HG03558 (cell line): ENCODE data around the gene CFAP210.

Source experiments
- ATAC-seq: cut with Tn5 transposase; IDR thresholded peaks from one replicate; pipeline ENCODE4 v1.9.1; 2021; ENCODE audit warnings: moderate number of reproducible peaks; ENCODE audit not compliant: unreplicated experiment; ENCODE audit errors: extremely low read depth

The CFAP210 gene

DNA sequence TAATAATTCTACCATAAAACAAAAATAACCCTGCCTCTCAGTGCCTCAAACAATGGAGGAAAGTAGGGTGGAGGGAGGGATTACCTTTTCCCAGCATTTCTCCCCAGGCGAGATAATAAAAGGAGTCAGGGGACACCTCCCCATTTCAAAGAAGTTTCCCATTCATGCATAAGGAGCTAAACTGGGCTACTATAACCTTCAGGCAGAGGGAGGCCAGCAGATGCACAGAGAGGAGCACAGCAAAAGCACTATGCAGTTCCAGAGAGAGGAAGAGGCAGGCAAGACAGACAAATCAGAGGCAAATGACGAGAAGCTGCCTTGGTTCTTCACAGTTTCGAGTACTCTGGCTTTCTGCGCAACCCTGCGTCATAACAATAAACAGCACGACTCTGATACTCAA, 17.4 kb downstream of the CFAP210 start:
- ATAC-seq, result no peak

DNA sequence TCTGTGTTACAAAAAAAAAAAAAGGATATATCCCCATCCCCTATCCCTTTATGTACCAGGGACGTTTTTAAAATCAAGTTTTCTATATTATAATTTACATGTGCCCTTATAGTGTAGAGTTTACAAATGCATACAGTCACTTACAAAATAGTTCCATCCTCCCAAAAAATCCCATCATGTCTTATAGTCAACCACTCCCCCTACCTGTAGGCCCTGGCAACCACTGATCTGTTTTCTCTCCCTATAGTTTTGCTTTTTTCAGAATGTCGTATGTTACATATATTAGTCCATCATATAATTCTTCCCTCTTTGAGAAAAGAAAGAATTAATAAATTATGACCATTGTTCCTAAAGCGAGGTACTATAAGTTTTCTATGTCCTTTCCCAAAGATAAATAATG, 17.8 kb downstream of the CFAP210 start:
- ATAC-seq, result no peak

DNA sequence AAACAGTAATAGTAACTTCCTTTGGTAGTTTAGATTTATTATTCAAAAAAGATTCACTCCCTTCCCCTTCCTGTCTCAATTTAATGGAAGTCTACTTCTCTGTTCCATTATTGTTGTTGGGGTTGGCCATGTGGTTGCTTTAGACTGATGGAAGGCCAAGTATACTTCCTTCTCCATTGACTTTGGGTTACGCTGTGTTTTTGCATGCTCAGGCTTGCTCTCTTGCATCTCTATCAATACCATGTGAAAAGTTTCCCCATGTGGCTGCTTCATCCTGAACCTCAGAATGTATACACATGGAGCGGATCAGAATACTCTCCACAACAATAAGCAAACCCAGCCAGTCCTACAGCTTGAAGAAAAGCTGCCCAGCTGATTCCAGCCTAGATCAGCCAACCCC, 20.3 kb downstream of the CFAP210 start:
- ATAC-seq, result no peak

DNA sequence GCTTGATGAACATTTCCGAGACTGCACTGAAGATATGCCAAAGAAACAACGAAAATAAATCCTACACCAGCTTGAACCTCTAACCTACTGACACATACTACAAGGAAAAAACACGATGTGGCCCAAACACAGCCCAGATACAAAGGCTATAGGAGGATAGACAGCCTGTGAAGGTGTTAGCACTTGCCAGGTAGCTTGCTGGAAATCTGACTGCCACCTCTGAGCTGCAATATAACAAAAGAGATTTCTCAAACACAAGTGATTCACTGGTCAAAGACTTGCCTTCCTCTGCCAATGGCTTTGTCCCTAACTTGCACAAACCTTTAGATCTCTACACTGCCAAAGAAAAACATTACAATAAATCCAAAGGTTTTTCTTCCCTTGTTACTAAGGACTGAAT, 21.1 kb downstream of the CFAP210 start:
- ATAC-seq, result no peak

DNA sequence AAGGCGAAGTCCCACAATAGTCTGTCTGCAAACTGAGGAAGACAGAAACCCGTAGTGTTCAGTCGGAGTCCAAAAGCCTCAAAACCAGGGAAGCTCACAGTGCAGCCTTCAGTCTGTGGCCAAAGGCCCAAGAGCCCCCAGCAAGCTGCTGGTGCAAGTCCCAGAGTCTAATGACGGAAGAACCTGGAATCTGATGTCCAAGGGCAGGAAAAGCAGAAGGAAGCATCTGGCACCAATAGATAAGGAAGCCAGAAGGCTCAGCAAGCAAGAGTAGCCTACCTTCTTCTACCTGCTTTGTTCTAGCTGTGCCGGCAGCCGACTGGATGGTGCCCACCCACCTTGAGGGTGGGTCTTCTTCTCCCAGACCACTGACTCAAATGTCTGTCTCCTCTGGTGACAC, 21.8 kb downstream of the CFAP210 start:
- no peak for ATAC-seq

DNA sequence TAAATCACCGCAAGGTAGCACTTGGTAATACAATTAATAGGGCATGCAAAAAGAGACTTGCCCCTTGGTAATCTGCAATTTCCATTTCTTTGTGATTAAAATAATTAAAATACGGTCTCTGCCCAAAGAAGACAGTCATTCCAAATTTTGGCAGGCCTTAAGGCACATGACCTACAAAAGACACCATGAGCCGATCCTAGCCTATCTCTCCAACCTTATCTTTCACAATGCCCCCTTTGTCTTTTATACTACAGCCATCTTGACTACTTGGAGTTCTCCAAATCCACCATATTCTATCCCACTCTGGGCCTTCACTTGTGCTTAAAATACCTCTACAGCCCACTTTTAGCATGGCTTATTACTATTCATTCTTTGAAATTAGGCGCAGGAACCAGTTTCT, 23.3 kb downstream of the CFAP210 start:
- no peak for ATAC-seq

DNA sequence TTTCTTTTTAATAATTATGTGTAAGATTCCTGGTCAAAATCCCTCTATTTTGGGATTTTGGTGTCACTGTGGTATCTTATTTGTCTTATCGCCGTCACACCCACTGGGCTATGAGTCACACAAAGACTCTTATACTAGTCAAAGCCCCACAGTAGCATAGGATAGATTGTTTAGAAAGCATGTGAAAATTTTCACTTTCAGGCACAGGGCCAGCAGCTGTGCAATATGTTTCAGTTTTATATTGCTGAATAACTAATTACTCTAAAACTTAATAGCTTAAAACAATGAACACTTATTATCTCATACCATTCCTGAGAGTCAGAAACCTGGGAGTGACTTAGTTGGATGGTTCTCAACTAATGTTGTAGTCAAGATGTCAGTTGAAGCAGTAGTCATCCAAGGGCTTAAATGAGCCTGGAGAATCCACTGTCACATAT, 24.0 kb downstream of the CFAP210 start:
- peak; percentile 64 for ATAC-seq

DNA sequence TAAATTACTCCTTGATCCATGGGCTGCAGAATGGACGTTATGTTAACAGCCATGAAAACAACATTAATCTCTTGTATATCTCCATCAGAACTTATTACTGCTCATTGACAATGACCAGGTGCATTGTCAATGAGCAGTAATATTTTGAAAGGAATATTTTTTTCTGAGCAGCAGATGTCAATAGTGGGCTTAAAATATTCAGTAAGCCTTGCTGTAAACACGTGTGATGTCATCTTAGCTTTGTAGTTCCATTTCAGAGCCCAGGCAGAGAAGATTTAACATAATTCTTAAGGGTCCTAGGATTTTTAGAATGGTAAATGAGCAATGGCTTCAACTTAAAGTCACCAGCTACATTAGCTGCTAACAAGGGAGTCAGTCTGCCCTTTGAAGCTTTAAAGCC, 26.6 kb downstream of the CFAP210 start:
- ATAC-seq, result no peak

DNA sequence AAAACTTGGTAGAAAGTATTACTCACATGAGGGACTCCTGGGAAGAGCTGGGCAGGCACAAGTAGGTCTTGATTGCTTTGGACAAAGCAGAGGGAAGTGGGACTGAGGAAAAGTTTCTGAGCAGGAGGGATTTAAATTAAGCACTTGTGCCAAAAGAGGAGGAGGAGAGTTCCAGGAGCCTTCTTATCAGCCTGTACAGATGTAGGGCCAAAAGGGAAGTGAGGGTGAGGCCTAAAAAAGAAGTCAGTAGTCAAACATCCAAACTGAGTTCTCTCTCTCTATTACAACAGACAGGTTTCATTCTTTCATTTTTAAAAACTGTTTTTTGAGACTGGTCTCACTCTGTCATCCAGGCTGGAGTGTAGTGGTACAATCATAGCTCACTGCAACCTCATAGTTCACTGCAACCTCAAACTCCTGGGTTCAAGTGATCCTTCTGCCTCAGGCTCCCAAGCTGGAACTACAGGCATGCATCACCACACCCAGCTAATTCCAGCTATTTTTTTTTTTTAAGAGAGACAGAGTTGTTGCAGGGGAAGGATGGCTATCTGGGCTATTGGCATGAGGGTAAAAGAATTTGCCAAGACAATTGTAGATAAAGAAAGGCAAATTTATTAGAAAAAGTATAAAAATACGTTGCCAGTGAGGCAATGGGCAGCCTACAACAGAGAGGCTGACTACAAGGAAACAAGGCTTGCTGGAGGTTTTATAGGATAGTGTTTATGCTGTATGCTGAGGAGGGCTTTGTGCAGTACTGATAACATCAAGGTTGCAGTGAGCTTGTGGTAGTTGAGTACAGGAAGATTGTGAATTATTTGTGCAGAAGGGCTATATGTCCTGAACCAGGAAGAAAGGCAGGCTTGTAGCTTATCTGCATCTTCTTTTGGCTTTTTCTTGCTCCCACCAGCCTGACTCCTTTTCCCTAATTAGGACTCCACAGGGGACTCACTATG, 29.0 kb downstream of the CFAP210 start:
- ATAC-seq, result no peak

DNA sequence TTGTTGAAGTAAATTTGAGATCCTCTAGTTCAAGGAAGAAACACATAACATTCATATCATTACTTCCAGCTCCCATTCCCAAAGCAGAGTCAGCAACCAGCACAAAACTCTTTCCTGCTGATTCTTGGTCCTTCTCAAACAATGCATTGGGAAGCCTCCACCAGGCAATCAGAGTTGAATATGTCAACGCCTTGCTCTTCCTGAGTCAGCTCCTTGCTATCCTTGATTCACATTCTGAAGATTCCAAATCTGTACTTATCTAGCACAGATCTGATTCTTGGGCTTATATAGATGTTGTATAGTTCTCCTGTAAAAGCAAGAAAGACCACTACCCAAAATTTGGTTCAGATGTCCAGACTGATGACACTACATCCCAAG, 29.6 kb downstream of the CFAP210 start:
- no peak for ATAC-seq

DNA sequence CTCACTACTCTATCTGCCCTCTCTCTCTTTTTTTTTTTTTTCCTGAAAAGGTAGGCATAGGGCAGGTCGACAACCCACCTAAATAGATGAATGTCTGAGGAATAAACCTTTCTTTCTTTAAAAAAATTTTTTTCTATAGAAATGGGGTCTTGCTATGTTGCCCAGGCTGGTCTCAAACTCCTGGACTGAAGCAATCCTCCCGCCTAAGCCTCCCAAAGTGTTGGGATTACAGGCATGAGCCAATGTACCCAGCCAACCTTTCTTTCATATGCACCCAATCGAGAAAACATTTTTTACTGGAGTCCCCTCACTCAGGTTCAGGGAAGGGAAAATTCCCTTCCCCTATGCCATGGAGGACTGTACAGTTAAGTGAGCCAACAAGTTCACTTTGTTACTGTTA, 31.0 kb downstream of the CFAP210 start:
- no peak for ATAC-seq

DNA sequence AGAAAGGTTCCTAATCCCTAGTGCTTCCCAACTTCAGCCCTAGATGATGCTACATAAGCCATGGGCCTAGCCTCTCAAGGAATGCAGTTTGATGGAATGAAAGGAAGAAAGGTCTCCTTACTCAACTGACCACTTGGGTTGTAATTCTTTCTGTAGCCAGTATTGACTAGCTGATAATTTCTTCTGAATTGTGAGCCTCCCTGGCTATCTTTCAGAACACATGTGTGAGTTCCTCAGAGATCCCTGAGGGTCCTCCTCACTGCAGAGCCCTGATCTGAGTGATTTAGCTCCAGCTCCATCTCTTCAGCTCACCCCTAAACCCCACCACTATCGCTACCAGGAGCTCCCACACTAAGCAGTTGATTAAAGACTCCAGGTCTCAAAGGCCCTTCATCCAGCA, 31.5 kb downstream of the CFAP210 start:
- ATAC-seq, result no peak

DNA sequence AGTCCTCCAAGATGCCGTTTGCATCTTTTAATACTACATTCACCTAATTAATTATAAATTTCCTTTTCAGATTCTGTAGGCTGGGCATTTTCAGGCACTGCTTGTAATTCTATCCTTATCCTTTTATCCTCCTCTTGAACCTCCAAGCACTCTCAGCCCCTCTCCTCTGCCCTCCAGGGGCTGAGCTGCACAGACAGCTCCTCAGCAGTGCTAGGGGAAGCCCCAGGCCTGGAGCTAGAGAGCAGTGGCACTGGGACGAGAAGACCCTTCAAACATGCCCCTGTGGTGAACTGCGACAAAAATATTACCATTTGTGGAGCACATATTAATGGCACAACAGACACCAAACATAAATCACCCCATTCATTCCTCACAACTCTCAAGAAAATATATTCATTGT, 32.9 kb downstream of the CFAP210 start:
- no peak for ATAC-seq

DNA sequence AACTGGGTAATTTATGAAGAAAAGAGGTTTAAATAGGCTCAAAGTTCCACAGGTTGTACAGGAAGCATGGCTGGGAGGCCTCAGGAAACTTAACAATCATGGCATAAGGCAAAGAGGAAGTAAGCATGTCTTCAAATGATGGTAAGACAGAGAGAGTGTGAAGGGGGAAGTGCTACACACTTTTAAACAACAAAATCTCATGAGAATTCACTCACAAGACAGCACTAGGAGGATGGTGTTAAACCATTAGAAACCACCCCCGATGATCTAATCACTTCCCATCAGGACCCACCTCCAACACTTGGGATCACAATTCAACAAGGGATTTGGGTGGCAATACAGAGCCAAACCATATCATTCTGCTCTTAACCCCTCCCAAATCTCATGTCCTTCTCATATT, 34.9 kb downstream of the CFAP210 start:
- no peak for ATAC-seq

DNA sequence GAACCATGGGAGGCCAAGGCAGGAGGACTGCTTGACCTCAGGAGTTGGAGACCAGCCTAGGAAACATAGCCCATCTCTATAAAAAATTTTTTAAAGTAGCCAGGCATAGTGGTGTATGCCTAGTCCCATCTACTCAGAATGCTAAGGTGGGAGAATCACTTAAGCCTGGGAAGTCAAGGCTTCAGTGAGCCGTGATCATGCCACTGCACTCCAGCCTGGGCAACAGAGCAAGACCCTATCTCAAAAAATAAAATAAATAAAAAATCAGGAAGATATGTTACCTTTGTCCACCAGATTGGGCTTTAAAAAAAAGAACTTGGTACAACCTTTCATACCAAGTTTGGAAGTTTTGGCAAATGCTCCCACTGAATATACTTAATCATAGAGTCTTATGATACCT, 35.3 kb downstream of the CFAP210 start:
- no peak for ATAC-seq

DNA sequence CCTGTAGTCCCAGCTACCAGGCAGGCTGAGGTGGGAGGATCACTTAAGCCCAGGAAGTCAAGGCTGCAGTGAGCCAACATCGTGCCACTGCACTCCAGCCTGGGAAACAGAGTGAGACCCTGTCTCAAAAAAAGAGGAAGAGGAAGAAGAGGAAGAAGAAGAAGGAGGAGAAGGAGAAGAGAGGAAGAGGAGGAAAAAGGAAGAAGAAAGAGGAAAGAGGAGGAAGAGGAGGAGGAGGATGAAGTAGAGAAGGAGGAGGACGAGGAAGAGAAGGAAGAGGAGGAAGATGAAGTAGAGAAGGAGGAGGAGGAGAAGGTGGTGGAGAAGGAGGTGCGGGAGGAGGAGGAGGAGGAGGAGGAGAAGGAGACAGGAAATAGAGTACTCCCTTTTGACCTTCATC, 38.0 kb downstream of the CFAP210 start:
- ATAC-seq, result no peak

DNA sequence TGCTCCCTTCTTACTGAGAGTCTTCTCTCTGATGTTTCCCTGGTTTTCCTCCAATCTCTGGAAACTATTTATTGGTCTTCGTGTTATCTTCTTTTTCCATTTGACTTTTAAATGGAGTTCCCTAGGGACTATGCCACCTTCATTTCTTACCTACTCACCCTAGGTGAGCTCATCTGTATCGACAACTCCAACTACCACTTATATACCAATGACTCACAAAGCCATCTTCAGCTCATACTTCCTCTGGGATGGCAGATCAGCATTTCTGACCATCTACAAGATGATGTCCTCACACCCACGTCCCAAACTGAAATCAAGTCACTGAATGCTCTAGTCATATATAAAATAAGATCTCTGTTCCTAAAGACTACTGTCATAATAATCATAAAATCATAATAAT, 40.6 kb downstream of the CFAP210 start:
- no peak for ATAC-seq

DNA sequence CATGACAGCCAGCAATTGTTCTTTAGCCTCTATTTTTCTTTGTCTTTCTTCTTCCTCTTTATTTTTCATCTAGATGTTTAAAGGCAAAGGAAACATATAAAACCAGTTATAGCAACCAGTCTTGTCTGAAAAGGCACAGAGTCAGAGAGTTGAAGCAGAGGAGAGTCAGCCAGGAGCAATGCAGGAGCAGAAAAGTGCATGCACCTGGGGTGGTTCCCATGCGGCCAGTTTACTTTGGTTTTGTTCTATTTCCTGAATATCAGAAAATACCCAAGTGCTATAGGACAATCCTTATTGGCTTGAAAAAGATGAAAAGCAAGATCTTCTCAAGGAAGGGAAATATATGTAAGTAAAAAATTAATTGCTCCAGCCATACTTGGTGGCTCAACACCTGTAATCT, 44.9 kb downstream of the CFAP210 start:
- ATAC-seq, result no peak

DNA sequence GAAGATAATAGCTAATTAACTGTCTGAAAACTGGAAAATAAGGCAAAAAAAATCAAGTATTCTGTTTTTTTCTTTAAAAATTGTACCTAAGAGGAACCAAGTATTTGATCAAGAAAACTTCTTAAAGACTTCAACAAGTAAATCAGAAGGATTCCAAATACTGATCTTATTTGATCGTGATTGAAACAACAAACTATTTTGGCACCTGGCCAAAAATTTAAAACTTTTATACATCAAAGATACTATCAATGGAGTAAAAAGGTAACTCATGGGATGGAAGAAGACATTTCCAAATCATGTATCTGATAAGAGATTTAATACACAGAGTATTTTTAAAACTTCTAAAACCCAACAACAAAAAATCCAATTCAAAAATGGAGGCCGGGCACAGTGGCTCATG, 46.7 kb downstream of the CFAP210 start:
- no peak for ATAC-seq

DNA sequence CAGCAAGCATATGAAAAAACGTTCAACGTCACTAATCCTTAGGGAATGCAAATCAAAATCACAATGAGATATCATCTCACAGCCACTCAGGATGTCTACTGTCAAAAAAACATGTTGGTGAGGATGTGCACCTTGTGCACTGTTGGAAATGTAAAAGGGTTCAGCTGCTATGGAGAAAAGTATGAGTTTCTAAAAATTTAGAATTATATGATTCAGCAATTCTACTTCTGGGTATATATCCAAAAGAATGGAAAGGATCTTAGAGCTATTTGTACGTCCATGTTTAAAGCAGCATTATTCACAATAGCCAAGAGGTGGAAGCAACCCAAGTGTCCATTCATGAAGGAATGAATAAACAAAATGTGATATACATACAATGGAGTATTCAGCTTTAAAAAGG, 50.0 kb downstream of the CFAP210 start:
- ATAC-seq, result no peak

DNA sequence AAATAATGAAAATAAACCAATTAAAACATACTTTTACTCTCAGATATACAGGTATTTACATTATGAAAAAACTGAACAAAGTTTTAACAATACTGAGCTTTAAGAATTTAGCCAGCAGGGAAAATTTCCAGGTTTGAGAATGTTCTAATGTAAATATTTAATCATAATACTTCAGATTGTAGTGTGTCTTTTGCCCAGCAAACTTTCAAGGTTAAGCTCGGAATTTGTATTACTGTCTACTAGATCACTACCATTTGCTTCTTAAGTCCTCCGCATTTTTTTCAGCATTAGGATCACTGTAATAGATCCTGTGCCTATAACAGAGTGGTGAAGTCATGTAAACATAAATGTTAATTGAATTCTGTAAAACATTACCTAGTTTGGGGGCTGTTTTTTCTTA, 52.7 kb downstream of the CFAP210 start:
- ATAC-seq, result no peak

DNA sequence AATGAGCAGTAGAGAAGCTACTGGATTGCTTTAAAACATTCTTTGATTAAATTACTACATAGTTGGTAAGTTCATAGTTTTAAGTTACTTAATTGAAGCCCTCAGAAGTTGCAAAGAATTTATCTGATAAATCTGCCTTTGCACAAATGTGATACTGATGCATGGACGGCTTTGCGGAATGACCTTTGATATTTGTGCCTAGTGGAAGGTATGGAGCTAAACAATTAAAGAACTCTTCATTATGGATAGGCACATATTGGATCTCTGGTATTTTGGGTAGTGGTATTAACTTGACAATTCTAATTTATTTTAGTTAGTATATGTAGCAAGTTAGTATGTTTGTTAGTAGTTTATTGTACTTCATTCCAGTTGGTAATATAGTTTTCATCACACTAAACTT, 54.1 kb downstream of the CFAP210 start:
- ATAC-seq, result no peak
